Tibial artery (tissue), 4 donors: ENCODE results near the gene GINS1.

ENCODE experiments used
- DNase-seq, 2 donors: peaks; one replicate each; pipeline ENCODE4 v3.0.0-alpha.2; 2019
- H3K27ac ChIP-seq, 2 donors: fragments of 200-600 bp; sonication (generic) in 1 of 2; 1 replicate in 1 of 2; 2 replicates in 1 of 2; pipeline ENCODE4 v1.5.1; 2018 to 2019; ENCODE audit warnings: mild to moderate bottlenecking in 1 of 2
- H3K27me3 ChIP-seq, 2 donors: fragments of 200-600 bp; sonication (generic) in 1 of 2; one replicate each; pipeline versions ENCODE4 v1.5.1 to v1.6.0; 2016 to 2019
- H3K36me3 ChIP-seq, 3 donors: fragments of 200-600 bp; sonication (generic) in 2 of 3; one replicate each; pipeline ENCODE4 v1.5.1; 2016 to 2019; ENCODE audit warnings: mild to moderate bottlenecking in 2 of 3
- H3K4me1 ChIP-seq, 4 donors: fragments of 200-600 bp; sonication (generic) in 2 of 4; 1 replicate in 3 of 4; 2 replicates in 1 of 4; pipeline ENCODE4 v1.5.1; 2016 to 2019
- H3K4me3 ChIP-seq, 2 donors: fragments of 200-600 bp; sonication (generic) in 1 of 2; 1 replicate in 1 of 2; 2 replicates in 1 of 2; pipeline ENCODE4 v1.5.1; 2018 to 2019; ENCODE audit warnings: mild to moderate bottlenecking in 2 of 2
- H3K9me3 ChIP-seq, 3 donors: fragments of 200-600 bp; sonication (generic) in 1 of 3; one replicate each; pipeline ENCODE4 v1.5.1; 2016 to 2019
- intact Hi-C: fragments of 100-400 bp; cut with DNase I; formaldehyde crosslinking; loops from one replicate; pipeline ENCODE4 v1.15.0; 2023; ENCODE audit warnings: low total_unique reads
- TF ChIP-seq, protein P1 (sequence below), 2 experiments: fragments of 200-600 bp in 1 of 2; fragments of 450-650 bp in 1 of 2; IDR thresholded peaks; one replicate each; pipeline ENCODE4 v1.5.1; 2017 to 2019; ENCODE audit warnings: antibody characterized with exemption in 2 of 2, mild to moderate bottlenecking in 1 of 2, moderate library complexity in 1 of 2

Gene GINS1

DNA sequence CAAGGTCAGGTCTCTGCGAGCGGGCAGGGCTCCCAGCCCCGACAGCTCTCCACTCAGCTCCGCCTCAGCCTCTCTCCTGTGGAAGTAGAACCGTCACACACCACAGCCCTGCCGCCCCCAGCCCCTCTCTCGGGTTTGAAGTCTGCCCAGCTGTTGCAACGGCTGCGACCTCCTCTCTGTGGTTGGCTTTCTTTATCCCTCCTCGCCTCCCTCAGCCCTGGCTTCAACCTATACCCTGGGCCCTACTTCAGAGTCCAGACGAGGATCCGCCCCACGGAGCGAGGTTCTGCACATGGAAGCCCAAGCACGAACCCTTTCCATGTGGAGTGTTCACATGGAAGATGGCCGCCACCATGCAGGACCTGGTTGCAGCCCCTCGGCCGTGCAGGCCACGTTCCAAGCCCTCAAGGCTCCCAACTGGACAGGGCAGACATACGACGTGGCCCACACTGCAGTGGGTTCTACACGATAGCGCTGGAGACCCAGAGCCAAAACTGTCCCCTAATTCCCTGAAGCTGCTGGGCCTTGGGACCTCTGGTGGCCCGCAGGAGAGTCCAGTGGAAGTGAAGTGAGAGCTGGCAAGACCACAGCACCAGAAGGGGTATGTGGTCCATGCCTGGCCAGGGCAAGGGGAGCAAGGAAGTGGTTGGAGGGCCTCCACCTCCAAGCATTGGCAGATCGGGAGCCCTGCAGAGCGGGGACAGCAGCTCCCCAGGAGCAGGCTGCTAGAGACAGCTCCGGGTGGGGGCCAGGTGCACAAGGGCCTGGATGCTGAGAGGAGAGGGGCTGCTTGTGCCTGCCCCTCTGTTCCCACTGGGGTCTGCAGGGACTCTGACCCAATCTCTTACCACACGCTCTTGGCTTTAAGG, 69.8 kb downstream of the GINS1 start:
- Histone ChIP-seq H3K9me3 (no peaks in the 10 kb centered on the region), H3K27ac (no peak overlapping the region), H3K36me3 (peaks cover 3 to 75% (median 9%) of the 10 kb centered on the region in 3 donors), H3K27me3 (no peaks in the 10 kb centered on the region), H3K4me1 (no peaks in the 10 kb centered on the region), H3K4me3 (no peak overlapping the region)
- DNase-seq, result no peak
- TF ChIP-seq, protein P1, sequence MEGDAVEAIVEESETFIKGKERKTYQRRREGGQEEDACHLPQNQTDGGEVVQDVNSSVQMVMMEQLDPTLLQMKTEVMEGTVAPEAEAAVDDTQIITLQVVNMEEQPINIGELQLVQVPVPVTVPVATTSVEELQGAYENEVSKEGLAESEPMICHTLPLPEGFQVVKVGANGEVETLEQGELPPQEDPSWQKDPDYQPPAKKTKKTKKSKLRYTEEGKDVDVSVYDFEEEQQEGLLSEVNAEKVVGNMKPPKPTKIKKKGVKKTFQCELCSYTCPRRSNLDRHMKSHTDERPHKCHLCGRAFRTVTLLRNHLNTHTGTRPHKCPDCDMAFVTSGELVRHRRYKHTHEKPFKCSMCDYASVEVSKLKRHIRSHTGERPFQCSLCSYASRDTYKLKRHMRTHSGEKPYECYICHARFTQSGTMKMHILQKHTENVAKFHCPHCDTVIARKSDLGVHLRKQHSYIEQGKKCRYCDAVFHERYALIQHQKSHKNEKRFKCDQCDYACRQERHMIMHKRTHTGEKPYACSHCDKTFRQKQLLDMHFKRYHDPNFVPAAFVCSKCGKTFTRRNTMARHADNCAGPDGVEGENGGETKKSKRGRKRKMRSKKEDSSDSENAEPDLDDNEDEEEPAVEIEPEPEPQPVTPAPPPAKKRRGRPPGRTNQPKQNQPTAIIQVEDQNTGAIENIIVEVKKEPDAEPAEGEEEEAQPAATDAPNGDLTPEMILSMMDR (IDR thresholded peaks at IDR 0.05), result no peak
- intact Hi-C loops, result no loop called here

DNA sequence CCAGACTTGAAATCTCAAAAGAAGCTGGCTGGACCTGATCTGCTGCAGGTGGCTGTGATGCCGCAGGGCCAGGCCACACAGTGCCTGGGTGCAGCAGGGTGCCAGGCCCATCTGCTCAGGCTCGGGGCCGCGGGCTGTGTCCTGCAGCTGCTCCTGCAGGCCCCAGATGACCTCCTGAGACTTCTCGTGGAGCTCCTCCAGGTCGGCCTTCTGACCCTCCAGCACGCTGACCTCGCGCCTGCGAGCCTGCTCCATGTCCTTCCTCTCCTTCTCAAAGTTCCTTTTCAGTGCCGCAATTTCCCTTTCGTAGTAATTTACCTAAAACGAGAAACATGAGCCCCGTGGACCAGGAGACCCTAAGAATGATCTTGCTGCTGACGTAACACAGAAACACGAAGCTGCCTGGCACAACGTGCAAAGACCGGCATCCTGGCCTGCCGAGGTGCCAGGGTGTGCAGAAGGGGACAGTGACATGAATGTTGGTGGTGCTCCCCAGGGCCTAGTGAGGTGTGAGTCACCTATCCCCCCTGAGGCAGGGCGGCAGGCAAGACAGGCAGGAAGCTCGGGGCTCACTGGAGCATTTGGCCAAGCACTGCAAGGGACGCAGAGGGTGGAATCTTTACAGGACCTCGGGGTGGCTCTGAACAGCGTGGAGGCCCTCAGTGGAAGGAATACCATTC, 71.6 kb downstream of the GINS1 start:
- TF ChIP-seq, protein P1 (IDR thresholded peaks at IDR 0.05), result no peak
- no peak for DNase-seq
- no peaks in the 10 kb centered on the region for H3K4me1 ChIP-seq
- no peaks in the 10 kb centered on the region for H3K9me3 ChIP-seq
- H3K27me3 ChIP-seq, result no peaks in the 10 kb centered on the region
- H3K27ac ChIP-seq, result no peak overlapping the region
- intact Hi-C loops, result no loop called here
- H3K36me3 ChIP-seq, result peaks cover 3 to 69% (median 9%) of the 10 kb centered on the region in 3 donors
- H3K4me3 ChIP-seq, result no peak overlapping the region

DNA sequence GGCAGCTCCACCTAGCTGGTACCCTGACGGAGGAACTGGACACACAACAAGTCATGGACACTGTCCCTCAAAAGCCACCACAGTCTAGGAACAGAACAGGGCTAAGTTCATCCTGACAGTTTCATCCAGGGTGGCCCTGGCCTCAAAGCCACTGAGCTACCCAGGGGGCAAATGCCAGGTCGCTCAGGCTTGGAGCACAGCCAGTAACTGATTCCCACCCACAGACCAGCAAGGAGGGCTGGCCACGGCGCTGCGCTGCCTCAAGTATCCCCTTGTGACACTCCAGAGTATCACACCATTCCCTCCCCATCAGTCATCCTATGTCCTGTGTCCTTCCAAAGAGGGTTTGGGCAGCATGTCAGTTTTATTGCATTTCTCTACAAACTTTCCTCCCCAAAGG, 72.2 kb downstream of the GINS1 start:
- no peaks in the 10 kb centered on the region for H3K9me3 ChIP-seq
- no peak overlapping the region for H3K27ac ChIP-seq
- intact Hi-C loops, result no loop called here
- H3K27me3 ChIP-seq, result no peaks in the 10 kb centered on the region
- DNase-seq, result no peak
- H3K36me3 ChIP-seq, result peaks cover 3 to 67% (median 9%) of the 10 kb centered on the region in 3 donors
- TF ChIP-seq, protein P1 (IDR thresholded peaks at IDR 0.05), result no peak
- no peak overlapping the region for H3K4me3 ChIP-seq
- H3K4me1 ChIP-seq, result no peaks in the 10 kb centered on the region

DNA sequence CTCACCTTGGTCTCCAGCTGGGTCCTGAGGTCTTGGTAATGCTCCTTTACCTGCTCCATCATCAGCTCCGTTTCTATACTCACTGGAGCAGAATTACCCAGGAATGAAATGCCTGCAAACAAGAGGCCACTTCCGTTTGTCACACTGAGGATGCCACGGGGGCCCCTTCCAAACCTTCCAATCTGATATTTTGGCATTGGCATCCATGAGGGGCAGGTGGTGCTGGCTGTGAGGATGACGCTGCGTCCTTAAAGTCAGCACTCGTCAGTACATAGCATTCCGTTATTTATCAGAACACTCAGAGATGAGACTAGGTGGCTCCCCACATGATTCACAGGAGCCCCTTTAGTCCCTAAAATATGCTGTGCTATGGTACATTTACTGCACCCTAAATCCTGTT, 72.7 kb downstream of the GINS1 start:
- TF ChIP-seq, protein P1 (IDR thresholded peaks at IDR 0.05), result no peak
- no peak overlapping the region for H3K27ac ChIP-seq
- H3K4me3 ChIP-seq, result no peak overlapping the region
- H3K4me1 ChIP-seq, result no peaks in the 10 kb centered on the region
- peaks cover 3 to 65% (median 9%) of the 10 kb centered on the region in 3 donors for H3K36me3 ChIP-seq
- DNase-seq, result no peak
- no peaks in the 10 kb centered on the region for H3K27me3 ChIP-seq
- intact Hi-C loops, result no loop called here
- no peaks in the 10 kb centered on the region for H3K9me3 ChIP-seq

DNA sequence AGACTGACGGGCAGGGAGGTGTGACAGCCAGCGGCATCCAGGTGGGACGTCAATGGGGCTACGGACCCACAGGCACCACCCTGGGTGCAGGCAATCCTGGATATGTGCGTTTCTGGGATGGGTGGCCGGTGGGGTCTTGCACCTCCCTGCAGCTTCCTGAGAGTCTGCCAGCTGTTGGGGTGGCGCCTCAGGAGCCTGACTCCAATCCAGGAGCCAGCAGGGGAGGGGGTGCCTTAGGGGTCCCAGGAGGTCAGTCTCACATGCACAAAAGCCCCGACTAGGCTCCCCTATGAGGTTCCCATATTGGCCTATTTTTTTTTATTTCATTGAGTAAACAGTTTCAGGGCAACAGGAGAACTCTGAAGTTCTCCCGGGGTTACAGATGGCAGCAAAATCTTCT, 73.3 kb downstream of the GINS1 start:
- no peak for DNase-seq
- intact Hi-C loops, result no loop called here
- TF ChIP-seq, protein P1 (IDR thresholded peaks at IDR 0.05), result no peak
- H3K27ac ChIP-seq, result no peak overlapping the region
- no peaks in the 10 kb centered on the region for H3K9me3 ChIP-seq
- no peaks in the 10 kb centered on the region for H3K4me1 ChIP-seq
- peaks cover 3 to 59% (median 9%) of the 10 kb centered on the region in 3 donors for H3K36me3 ChIP-seq
- no peak overlapping the region for H3K4me3 ChIP-seq
- no peaks in the 10 kb centered on the region for H3K27me3 ChIP-seq
